ENCODE data around the gene SRM. TPM values are rescaled to one million over a fixed set of nuclear protein-coding genes. Genes with fewer than 3 reads are reported as not detected.

SRM gene
- total and polyA plus RNA-seq, 2 donors (not counting 1 experiment from before 2014, with no cell fraction given): 13.0 to 95.4 TPM

DNA sequence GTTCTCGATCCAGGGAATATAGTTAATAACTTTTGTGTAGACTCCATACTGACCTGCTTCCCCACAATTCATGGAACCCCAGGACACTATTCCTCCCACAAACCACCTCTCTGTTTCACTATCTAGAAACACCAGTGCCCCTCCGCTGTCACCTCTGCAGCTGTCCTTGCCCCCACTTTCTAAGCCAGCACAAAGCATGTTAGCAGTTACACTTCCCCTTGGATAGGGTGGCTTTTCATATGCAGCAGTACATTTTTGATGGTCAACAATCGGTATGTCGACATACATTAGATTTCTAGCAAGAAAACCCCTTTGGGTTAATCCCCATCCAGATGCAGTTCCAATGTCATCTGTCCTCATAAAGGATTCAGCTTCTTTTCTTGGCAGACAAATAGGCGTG, 32.9 kb downstream of the SRM start:
- no peaks in the 10 kb centered on the region for H3K79me2 ChIP-seq (ENCODE audit: control insufficient read depth, insufficient read depth, low read length)
- no peaks in the 10 kb centered on the region for H4K20me1 ChIP-seq (ENCODE audit: control insufficient read depth, extremely low read depth, insufficient read depth, low read length)
- DNase-seq (ENCODE audit: low read depth in 2 of 2): no peak
- no peak overlapping the region for H3K4me2 ChIP-seq (ENCODE audit: extremely low read depth, insufficient read depth, low read length)
- no peak overlapping the region for H3K4me3 ChIP-seq (replicated peaks in 1 of 4; ENCODE audit: control extremely low read depth in 1 of 4, insufficient read depth in 1 of 4, low read depth in 3 of 4, low read length in 4 of 4)
- H3K27me3 ChIP-seq (ENCODE audit: control insufficient read depth, insufficient read depth, low read length): no peaks in the 10 kb centered on the region
- H3K9ac ChIP-seq (ENCODE audit: insufficient read depth, low read length): no peak overlapping the region
- H3K27ac ChIP-seq (ENCODE audit: insufficient read depth, low read length): no peak overlapping the region
- H3K36me3 ChIP-seq (ENCODE audit: control insufficient read depth, insufficient read depth, low read length): peaks cover 10% of the 10 kb centered on the region
- TF ChIP-seq EZH2 (IDR thresholded peaks at IDR 0.05; ENCODE audit: low read length, missing control alignments): no peak
- TF ChIP-seq, protein P1, sequence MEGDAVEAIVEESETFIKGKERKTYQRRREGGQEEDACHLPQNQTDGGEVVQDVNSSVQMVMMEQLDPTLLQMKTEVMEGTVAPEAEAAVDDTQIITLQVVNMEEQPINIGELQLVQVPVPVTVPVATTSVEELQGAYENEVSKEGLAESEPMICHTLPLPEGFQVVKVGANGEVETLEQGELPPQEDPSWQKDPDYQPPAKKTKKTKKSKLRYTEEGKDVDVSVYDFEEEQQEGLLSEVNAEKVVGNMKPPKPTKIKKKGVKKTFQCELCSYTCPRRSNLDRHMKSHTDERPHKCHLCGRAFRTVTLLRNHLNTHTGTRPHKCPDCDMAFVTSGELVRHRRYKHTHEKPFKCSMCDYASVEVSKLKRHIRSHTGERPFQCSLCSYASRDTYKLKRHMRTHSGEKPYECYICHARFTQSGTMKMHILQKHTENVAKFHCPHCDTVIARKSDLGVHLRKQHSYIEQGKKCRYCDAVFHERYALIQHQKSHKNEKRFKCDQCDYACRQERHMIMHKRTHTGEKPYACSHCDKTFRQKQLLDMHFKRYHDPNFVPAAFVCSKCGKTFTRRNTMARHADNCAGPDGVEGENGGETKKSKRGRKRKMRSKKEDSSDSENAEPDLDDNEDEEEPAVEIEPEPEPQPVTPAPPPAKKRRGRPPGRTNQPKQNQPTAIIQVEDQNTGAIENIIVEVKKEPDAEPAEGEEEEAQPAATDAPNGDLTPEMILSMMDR (conservative IDR thresholded peaks at IDR 0.05 in 1 of 2, IDR thresholded peaks at IDR 0.05 in 1 of 2; ENCODE audit: low read depth in 1 of 2, low read length in 2 of 2): no peak
- H3K9me3 ChIP-seq (ENCODE audit: control insufficient read depth, insufficient read depth, low read depth, low read length): no peaks in the 10 kb centered on the region
- H2AFZ ChIP-seq (ENCODE audit: low read length): no peak overlapping the region
- H3K4me1 ChIP-seq (ENCODE audit: control insufficient read depth, extremely low read depth, insufficient read depth, low read length): no peaks in the 10 kb centered on the region

DNA sequence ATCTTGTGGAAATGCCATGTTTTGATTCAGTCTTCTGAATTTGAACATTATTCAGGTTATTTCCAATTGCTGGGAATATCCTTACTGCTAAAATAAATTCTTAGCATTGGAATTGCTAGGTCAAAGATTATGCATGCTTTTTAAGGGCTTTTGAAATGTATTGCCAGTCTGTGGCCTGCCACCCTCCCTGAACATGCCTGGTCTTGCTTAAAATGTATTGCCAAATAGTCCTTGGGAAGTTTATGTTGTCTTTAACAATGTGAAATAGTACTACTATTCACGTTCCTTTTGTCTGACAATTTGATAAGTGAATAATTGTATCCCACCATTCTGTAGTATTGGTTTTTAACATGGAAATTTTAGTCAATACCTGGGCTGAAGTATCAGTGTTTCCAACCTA, 33.8 kb downstream of the SRM start:
- no peaks in the 10 kb centered on the region for H3K27me3 ChIP-seq (ENCODE audit: control insufficient read depth, insufficient read depth, low read length)
- H3K4me2 ChIP-seq (ENCODE audit: extremely low read depth, insufficient read depth, low read length): no peak overlapping the region
- no peaks in the 10 kb centered on the region for H3K4me1 ChIP-seq (ENCODE audit: control insufficient read depth, extremely low read depth, insufficient read depth, low read length)
- H3K27ac ChIP-seq (ENCODE audit: insufficient read depth, low read length): no peak overlapping the region
- H3K9me3 ChIP-seq (ENCODE audit: control insufficient read depth, insufficient read depth, low read depth, low read length): no peaks in the 10 kb centered on the region
- TF ChIP-seq, protein P1 (conservative IDR thresholded peaks at IDR 0.05 in 1 of 2, IDR thresholded peaks at IDR 0.05 in 1 of 2; ENCODE audit: low read depth in 1 of 2, low read length in 2 of 2): no peak
- no peak for TF ChIP-seq EZH2 (IDR thresholded peaks at IDR 0.05; ENCODE audit: low read length, missing control alignments)
- no peak overlapping the region for H3K4me3 ChIP-seq (replicated peaks in 1 of 4; ENCODE audit: control extremely low read depth in 1 of 4, insufficient read depth in 1 of 4, low read depth in 3 of 4, low read length in 4 of 4)
- DNase-seq (ENCODE audit: low read depth in 2 of 2): peak in 1 of 2 donors; percentile 21
- no peak overlapping the region for H2AFZ ChIP-seq (ENCODE audit: low read length)
- H3K36me3 ChIP-seq (ENCODE audit: control insufficient read depth, insufficient read depth, low read length): peaks cover 13% of the 10 kb centered on the region
- no peak overlapping the region for H3K9ac ChIP-seq (ENCODE audit: insufficient read depth, low read length)
- no peaks in the 10 kb centered on the region for H4K20me1 ChIP-seq (ENCODE audit: control insufficient read depth, extremely low read depth, insufficient read depth, low read length)
- H3K79me2 ChIP-seq (ENCODE audit: control insufficient read depth, insufficient read depth, low read length): no peaks in the 10 kb centered on the region

DNA sequence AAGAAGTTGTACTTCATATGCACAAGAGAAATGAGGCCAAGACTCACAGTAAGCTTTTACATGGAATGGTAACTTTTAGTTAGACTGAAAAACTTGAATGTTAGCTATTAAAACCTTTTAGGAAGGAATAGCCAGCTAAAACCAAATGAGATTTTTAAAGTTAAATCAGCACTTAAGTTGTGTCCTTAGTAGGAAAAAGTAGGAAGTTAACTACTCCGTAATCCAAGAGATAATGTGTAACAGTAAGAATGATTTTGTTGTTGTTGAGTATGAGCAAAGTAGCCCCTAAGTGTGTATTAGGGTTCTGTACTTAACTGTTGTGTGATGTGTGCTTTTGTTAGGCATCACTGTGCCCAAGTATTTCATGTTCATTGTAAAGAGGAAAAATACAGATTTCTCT, 34.2 kb downstream of the SRM start:
- no peaks in the 10 kb centered on the region for H4K20me1 ChIP-seq (ENCODE audit: control insufficient read depth, extremely low read depth, insufficient read depth, low read length)

More for the DNA sequence above, 34.2 kb downstream of the SRM start:
- Histone ChIP-seq H3K27ac (ENCODE audit: insufficient read depth, low read length) (no peak overlapping the region), H3K9ac (ENCODE audit: insufficient read depth, low read length) (no peak overlapping the region), H3K27me3 (ENCODE audit: control insufficient read depth, insufficient read depth, low read length) (no peaks in the 10 kb centered on the region), H3K9me3 (ENCODE audit: control insufficient read depth, insufficient read depth, low read depth, low read length) (no peaks in the 10 kb centered on the region), H3K4me1 (ENCODE audit: control insufficient read depth, extremely low read depth, insufficient read depth, low read length) (no peaks in the 10 kb centered on the region), H3K4me3 (replicated peaks in 1 of 4; ENCODE audit: control extremely low read depth in 1 of 4, insufficient read depth in 1 of 4, low read depth in 3 of 4, low read length in 4 of 4) (no peak overlapping the region), H2AFZ (ENCODE audit: low read length) (no peak overlapping the region), H3K36me3 (ENCODE audit: control insufficient read depth, insufficient read depth, low read length) (peaks cover 13% of the 10 kb centered on the region), H3K4me2 (ENCODE audit: extremely low read depth, insufficient read depth, low read length) (no peak overlapping the region), H3K79me2 (ENCODE audit: control insufficient read depth, insufficient read depth, low read length) (no peaks in the 10 kb centered on the region)
- DNase-seq (ENCODE audit: low read depth in 2 of 2): no peak
- TF ChIP-seq, protein P1 (conservative IDR thresholded peaks at IDR 0.05 in 1 of 2, IDR thresholded peaks at IDR 0.05 in 1 of 2; ENCODE audit: low read depth in 1 of 2, low read length in 2 of 2): no peak
- TF ChIP-seq EZH2 (IDR thresholded peaks at IDR 0.05; ENCODE audit: low read length, missing control alignments): no peak

Measured in fibroblast of lung (primary cell).